ENCODE data around the gene CSF3R. TPM values are rescaled to one million over a fixed set of nuclear protein-coding genes. Genes with fewer than 3 reads are reported as not detected.
A peak's percentile ranks its signal among the peaks of the same experiment; 100 is the strongest.

The CSF3R gene
- total RNA-seq, 1 donor: not detected

DNA sequence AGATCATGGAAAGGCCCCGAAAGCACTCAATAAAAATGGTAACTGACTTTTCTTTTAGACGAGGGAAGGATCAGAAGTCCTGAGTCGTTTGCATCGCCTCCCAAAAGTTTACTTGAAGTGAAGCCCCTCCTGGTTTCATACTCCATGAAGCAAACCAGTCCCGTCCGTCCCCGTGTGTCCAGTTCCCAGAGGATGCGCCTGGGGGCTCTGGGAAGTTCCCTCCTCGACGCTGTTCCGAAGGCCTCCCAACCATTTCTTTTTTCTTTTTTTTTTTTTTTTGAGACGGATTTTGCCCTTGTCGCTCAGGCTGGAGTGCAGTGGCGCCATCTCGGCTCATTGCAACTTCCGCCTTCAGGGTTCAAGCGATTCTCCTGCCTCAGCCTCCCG is 31.8 kb downstream of the CSF3R start:
- TF ChIP-seq, protein P1, sequence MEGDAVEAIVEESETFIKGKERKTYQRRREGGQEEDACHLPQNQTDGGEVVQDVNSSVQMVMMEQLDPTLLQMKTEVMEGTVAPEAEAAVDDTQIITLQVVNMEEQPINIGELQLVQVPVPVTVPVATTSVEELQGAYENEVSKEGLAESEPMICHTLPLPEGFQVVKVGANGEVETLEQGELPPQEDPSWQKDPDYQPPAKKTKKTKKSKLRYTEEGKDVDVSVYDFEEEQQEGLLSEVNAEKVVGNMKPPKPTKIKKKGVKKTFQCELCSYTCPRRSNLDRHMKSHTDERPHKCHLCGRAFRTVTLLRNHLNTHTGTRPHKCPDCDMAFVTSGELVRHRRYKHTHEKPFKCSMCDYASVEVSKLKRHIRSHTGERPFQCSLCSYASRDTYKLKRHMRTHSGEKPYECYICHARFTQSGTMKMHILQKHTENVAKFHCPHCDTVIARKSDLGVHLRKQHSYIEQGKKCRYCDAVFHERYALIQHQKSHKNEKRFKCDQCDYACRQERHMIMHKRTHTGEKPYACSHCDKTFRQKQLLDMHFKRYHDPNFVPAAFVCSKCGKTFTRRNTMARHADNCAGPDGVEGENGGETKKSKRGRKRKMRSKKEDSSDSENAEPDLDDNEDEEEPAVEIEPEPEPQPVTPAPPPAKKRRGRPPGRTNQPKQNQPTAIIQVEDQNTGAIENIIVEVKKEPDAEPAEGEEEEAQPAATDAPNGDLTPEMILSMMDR (IDR thresholded peaks at IDR 0.05; ENCODE audit: insufficient read depth, low read length): no peak
- DNase-seq (ENCODE audit: low read depth): no peak
- peak overlapping the region; percentile 79 for H3K4me3 ChIP-seq (ENCODE audit: low read depth, low read length)

- peak; percentile 97 for DNase-seq (ENCODE audit: low read depth)
- H3K4me3 ChIP-seq (ENCODE audit: low read depth, low read length): peak within 1 kb of the TSS; percentile 79
- TF ChIP-seq, protein P1 (IDR thresholded peaks at IDR 0.05; ENCODE audit: insufficient read depth, low read length): no peak
These were observed 32.3 kb downstream of the CSF3R start, which contains the start of gene OSCP1 for GRCh38 chr1:36450270-36450918. OSCP1 (minus strand) TSS chr1:36450451; CDS start chr1:36450369, 82 bp downstream.

DNA sequence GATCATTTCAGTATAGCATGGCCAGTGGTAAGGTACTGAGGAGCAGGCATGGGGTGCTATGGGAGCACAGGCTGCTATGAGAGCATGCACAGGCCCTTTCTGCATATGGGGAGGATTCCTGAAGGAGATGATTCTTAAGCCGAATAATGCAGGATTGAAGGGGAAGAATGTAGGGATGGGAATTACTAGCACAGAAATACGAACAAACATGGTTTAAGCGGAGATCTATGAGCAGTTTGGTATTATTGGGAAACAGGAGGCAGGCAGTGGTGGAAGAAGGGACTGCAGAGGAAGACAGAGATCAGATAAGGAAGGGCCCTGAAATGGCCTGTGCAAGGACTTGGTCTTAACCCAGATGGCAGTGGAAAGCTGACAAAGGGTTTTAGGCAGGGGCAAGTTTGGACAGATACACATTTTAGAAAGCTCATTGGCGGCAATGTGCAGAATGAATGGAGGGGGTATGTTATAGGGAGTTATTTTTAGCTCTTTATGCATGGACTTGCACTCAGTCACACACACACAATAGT is 34.1 kb downstream of the CSF3R start:
- no peak overlapping the region for H3K4me3 ChIP-seq (ENCODE audit: low read depth, low read length)
- DNase-seq (ENCODE audit: low read depth): no peak
- TF ChIP-seq, protein P1 (IDR thresholded peaks at IDR 0.05; ENCODE audit: insufficient read depth, low read length): no peak

- no peak for DNase-seq (ENCODE audit: low read depth)
- TF ChIP-seq, protein P1 (IDR thresholded peaks at IDR 0.05; ENCODE audit: insufficient read depth, low read length): no peak
- H3K4me3 ChIP-seq (ENCODE audit: low read depth, low read length): no peak overlapping the region
These were observed 35.3 kb downstream of the CSF3R start for GRCh38 chr1:36447450-36447849.

DNA sequence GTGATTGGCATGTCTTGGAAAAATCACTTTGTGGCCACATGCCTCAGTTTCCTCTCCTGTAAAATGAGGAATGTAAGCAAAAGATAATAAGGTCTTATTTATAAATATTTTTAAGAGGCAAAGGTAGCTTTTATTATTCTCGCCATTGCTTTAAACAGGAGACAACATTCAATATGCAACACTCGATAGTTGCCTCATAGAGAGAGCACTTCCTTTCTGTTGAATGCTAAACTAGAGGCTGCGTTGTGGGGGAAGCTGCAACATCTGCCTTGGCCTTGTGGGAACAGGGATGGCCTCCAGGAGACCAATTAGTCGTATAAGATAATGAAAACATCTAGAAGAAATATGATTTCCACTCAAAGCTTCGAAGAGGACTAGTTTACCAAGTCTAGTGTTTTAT is 36.0 kb downstream of the CSF3R start:
- TF ChIP-seq, protein P1 (IDR thresholded peaks at IDR 0.05; ENCODE audit: insufficient read depth, low read length): no peak
- no peak for DNase-seq (ENCODE audit: low read depth)
- no peak overlapping the region for H3K4me3 ChIP-seq (ENCODE audit: low read depth, low read length)

- TF ChIP-seq, protein P1 (IDR thresholded peaks at IDR 0.05; ENCODE audit: insufficient read depth, low read length): no peak
- no peak overlapping the region for H3K4me3 ChIP-seq (ENCODE audit: low read depth, low read length)
- DNase-seq (ENCODE audit: low read depth): no peak
These were observed 36.4 kb downstream of the CSF3R start for GRCh38 chr1:36446271-36446670.

All from fibroblast of the aortic adventitia (primary cell).